HCT116 (cell line): Measurements from ENCODE around the gene OVCH2. TPM values are rescaled to one million over a fixed set of nuclear protein-coding genes. Genes with fewer than 3 reads are reported as not detected.

ENCODE experiments used
- ATAC-seq: fragments of 200-7000 bp; cut with Tn5 transposase; 2 replicates; pipeline ENCODE4 v1.9.1; 2020; ENCODE audit warnings: mild to moderate bottlenecking, moderate library complexity
- BruUV-seq: library from RNA; stranded (reverse); fragments of 400-500 nt; replicated peaks from 2 replicates; lab custom pipeline; 2021; lab: Mats Ljungman, UMichigan
- CTCF ChIA-PET: fragments of 300-600 bp; sonication (Branson Sonifier 250); formaldehyde crosslinking; loops from one replicate; lab custom pipeline; 2021; ENCODE audit warnings: antibody characterized with exemption; lab: Charles Lee
- POLR2A ChIA-PET: fragments of 300-600, 350-600 bp; sonication (Branson Sonifier 250); formaldehyde crosslinking; loops from one replicate; lab custom pipeline; 2021; ENCODE audit warnings: antibody characterized with exemption; lab: Charles Lee
- RAD21 ChIA-PET, 2 experiments: fragments of 300-600 bp; sonication (Branson Sonifier 250); formaldehyde crosslinking; loops; one replicate each; lab custom pipeline; 2023; ENCODE audit warnings: low total read pairs in 2 of 2; ENCODE audit not compliant: uncharacterized antibody in 2 of 2, unreplicated experiment in 2 of 2, low non-redundant PET in 1 of 2; lab: Charles Lee
- DNase-seq: peaks from one replicate; pipeline ENCODE4 v3.0.0-alpha.2; 2010; ENCODE audit warnings: low read depth, low spot score
- H2AFZ ChIP-seq: fragments of 200-600 bp; shearing (Covaris generic), sonication (generic); 2 replicates; pipeline ENCODE4 v1.6.1; 2017; ENCODE audit warnings: low read depth, mixed run types, mixed read lengths, antibody characterized with exemption, low read length; ENCODE audit not compliant: poor library complexity, severe bottlenecking
- H3K27ac ChIP-seq: 2 replicates; pipeline ENCODE4 v1.5.1; 2012; ENCODE audit warnings: low read depth, low read length
- H3K27me3 ChIP-seq: fragments of 200-600 bp; sonication (generic); 2 replicates; pipeline ENCODE4 v1.6.1; 2016; ENCODE audit warnings: mixed run types, low read length, mixed read lengths; ENCODE audit not compliant: insufficient read depth
- H3K36me3 ChIP-seq, 2 experiments: fragments of 200-500 bp in 1 of 2; fragments of 200-600 bp in 1 of 2; sonication (Bioruptor generic) in 1 of 2; sonication (generic) in 1 of 2; 2 replicates each; pipeline versions ENCODE4 v1.5.1 to v1.6.1; 2014 to 2016; ENCODE audit warnings: low read length in 2 of 2, inconsistent platforms in 1 of 2, mixed read lengths in 1 of 2, mixed run types in 1 of 2; ENCODE audit not compliant: insufficient read depth in 2 of 2, control insufficient read depth in 1 of 2
- H3K4me1 ChIP-seq, 2 experiments: fragments of 200-600 bp in 1 of 2; sonication (generic) in 1 of 2; 2 replicates each; pipeline versions ENCODE4 v1.5.1 to v1.6.1; 2012 to 2017; ENCODE audit warnings: low read length in 2 of 2, inconsistent platforms in 1 of 2, mild to moderate bottlenecking in 1 of 2, mixed read lengths in 1 of 2, mixed run types in 1 of 2, moderate library complexity in 1 of 2; ENCODE audit not compliant: insufficient read depth in 2 of 2, control insufficient read depth in 1 of 2
- H3K4me2 ChIP-seq: fragments of 200-600 bp; sonication (generic); 2 replicates; pipeline ENCODE4 v1.6.1; 2017; ENCODE audit warnings: mixed run types, low read length, mixed read lengths
- H3K4me3 ChIP-seq, 2 experiments: fragments of 200-600 bp in 1 of 2; sonication (generic) in 1 of 2; replicated peaks in 1 of 2; 2 replicates each; pipeline ENCODE4 v1.5.1; 2011 to 2016; ENCODE audit warnings: low read length in 2 of 2, control low read depth in 1 of 2, low read depth in 1 of 2, mild to moderate bottlenecking in 1 of 2, mixed read lengths in 1 of 2, mixed run types in 1 of 2
- H3K79me2 ChIP-seq: fragments of 200-600 bp; sonication (generic); 2 replicates; pipeline ENCODE4 v1.6.1; 2017; ENCODE audit warnings: mild to moderate bottlenecking, mixed run types, low read length, moderate library complexity, mixed read lengths; ENCODE audit not compliant: insufficient read depth
- H3K9ac ChIP-seq: fragments of 200-600 bp; sonication (generic); 2 replicates; pipeline ENCODE4 v1.6.1; 2016; ENCODE audit warnings: low read length, mixed read lengths
- H3K9me2 ChIP-seq: fragments of 200-600 bp; sonication (generic), shearing (Covaris generic); 2 replicates; pipeline ENCODE4 v1.6.1; 2017; ENCODE audit warnings: mixed run types, mild to moderate bottlenecking, moderate library complexity; ENCODE audit not compliant: insufficient read depth
- H3K9me3 ChIP-seq, 2 experiments: fragments of 200-500 bp in 1 of 2; fragments of 200-600 bp in 1 of 2; sonication (Bioruptor generic) in 1 of 2; sonication (generic) in 1 of 2; 2 replicates each; pipeline ENCODE4 v1.6.1; 2014 to 2017; ENCODE audit warnings: low read length in 2 of 2, mixed read lengths in 2 of 2, inconsistent platforms in 1 of 2, low read depth in 1 of 2, mild to moderate bottlenecking in 1 of 2, mixed run types in 1 of 2, moderate library complexity in 1 of 2; ENCODE audit not compliant: control insufficient read depth in 1 of 2, insufficient read depth in 1 of 2
- H4K20me1 ChIP-seq: fragments of 200-600 bp; sonication (generic), shearing (Covaris generic); 2 replicates; pipeline ENCODE4 v1.6.1; 2017; ENCODE audit warnings: mixed run types, mild to moderate bottlenecking, moderate library complexity; ENCODE audit not compliant: insufficient read depth
- CEBPB ChIP-seq: IDR thresholded peaks from 2 replicates; pipeline ENCODE4 v1.6.1; 2012; ENCODE audit warnings: low read depth
- EGR1 ChIP-seq: IDR thresholded peaks from 2 replicates; pipeline ENCODE4 v1.6.1; 2012; ENCODE audit warnings: low read depth
- EZH2 ChIP-seq: fragments of 200-600 bp; sonication (generic); IDR thresholded peaks from 2 replicates; pipeline ENCODE4 v1.6.1; 2017; ENCODE audit warnings: antibody characterized with exemption, mixed run types
- FOSL1 ChIP-seq: IDR thresholded peaks from 2 replicates; pipeline ENCODE4 v1.6.1; 2012; ENCODE audit warnings: low read depth
- JUND ChIP-seq: IDR thresholded peaks from 2 replicates; pipeline ENCODE4 v1.6.1; 2012
- POLR2A ChIP-seq: IDR thresholded peaks from 2 replicates; pipeline ENCODE4 v1.7.0; 2011; ENCODE audit warnings: borderline replicate concordance; ENCODE audit not compliant: insufficient read depth, insufficient read length; ENCODE audit errors: extremely low read depth
- RAD21 ChIP-seq: IDR thresholded peaks from 2 replicates; pipeline ENCODE4 v1.6.1; 2012; ENCODE audit warnings: low read depth, mild to moderate bottlenecking
- SRF ChIP-seq: IDR thresholded peaks from 2 replicates; pipeline ENCODE4 v1.6.1; 2012; ENCODE audit warnings: low read depth
- YY1 ChIP-seq: IDR thresholded peaks from 2 replicates; pipeline ENCODE4 v1.6.1; 2011; ENCODE audit warnings: low read length, low read depth, moderate library complexity, mild to moderate bottlenecking; ENCODE audit not compliant: insufficient replicate concordance; ENCODE audit errors: extremely low read depth
- intact Hi-C: fragments of 100-400 bp; cut with micrococcal nuclease; formaldehyde crosslinking; loops from 2 replicates; pipeline ENCODE4 v1.10.0; 2022
- total RNA-seq: library from RNA; stranded (reverse); gene quantifications from one replicate; pipeline ENCODE4 v1.2.1, GENCODE V29; 2021; ENCODE audit not compliant: unreplicated experiment
- TF ChIP-seq, protein P1 (sequence below): IDR thresholded peaks from 2 replicates; pipeline ENCODE4 v1.6.1; 2011; ENCODE audit warnings: mild to moderate bottlenecking, low read length, moderate library complexity; ENCODE audit not compliant: insufficient replicate concordance; ENCODE audit errors: extremely low read depth
- TF ChIP-seq, protein P2 (sequence below): IDR thresholded peaks from 2 replicates; pipeline ENCODE4 v1.6.1; 2012
- TF ChIP-seq, protein P3 (sequence below), 3 experiments: fragments of 200-600 bp in 1 of 3; sonication (generic) in 1 of 3; IDR thresholded peaks in 2 of 3; conservative IDR thresholded peaks in 1 of 3; 2 replicates each; pipeline ENCODE4 v1.5.1; 2012 to 2017; ENCODE audit warnings: low read depth in 2 of 3, low read length in 2 of 3, antibody characterized with exemption in 1 of 3, borderline replicate concordance in 1 of 3, control low read depth in 1 of 3, mild to moderate bottlenecking in 1 of 3, mixed read lengths in 1 of 3, mixed run types in 1 of 3, moderate library complexity in 1 of 3; ENCODE audit not compliant: insufficient read depth in 1 of 3

Gene OVCH2
- total RNA-seq, 1 experiment from 2014 or later = not detected

DNA sequence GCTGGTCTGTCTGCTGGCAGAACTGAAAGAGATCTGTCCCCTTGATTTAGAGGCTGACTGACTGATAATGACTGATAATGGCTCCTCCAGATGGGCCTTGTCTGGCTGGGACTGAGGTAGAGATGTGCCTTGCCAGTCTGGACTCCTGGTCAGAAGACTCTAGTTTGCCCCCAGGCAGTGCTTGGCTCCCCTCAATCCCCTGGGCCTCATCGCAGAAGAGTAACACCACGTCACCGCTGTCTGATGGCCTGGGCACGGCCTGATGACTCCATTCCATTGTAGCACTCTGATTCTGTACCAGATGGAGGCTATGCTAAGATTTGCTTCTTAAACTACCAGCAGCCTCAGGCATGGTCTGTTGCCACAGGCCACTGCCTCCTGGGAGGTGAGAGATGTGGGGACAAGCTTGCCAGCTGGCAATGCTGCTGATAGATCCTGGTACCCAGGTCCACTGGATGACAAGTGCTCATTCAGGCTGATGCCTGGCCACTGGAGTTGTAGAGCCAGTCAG lies 52.0 kb downstream of the OVCH2 start:
- CTCF ChIA-PET = interaction anchor here (0.8 kb wide), 1 partner anchor 83 kb away, joined by 6 read pairs; no protein-coding TSS in a partner anchor
- no peak for TF ChIP-seq FOSL1
- TF ChIP-seq EGR1 = no peak
- TF ChIP-seq CEBPB = no peak
- TF ChIP-seq, protein P1, sequence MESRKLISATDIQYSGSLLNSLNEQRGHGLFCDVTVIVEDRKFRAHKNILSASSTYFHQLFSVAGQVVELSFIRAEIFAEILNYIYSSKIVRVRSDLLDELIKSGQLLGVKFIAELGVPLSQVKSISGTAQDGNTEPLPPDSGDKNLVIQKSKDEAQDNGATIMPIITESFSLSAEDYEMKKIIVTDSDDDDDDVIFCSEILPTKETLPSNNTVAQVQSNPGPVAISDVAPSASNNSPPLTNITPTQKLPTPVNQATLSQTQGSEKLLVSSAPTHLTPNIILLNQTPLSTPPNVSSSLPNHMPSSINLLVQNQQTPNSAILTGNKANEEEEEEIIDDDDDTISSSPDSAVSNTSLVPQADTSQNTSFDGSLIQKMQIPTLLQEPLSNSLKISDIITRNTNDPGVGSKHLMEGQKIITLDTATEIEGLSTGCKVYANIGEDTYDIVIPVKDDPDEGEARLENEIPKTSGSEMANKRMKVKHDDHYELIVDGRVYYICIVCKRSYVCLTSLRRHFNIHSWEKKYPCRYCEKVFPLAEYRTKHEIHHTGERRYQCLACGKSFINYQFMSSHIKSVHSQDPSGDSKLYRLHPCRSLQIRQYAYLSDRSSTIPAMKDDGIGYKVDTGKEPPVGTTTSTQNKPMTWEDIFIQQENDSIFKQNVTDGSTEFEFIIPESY = no peak
- TF ChIP-seq, protein P2, sequence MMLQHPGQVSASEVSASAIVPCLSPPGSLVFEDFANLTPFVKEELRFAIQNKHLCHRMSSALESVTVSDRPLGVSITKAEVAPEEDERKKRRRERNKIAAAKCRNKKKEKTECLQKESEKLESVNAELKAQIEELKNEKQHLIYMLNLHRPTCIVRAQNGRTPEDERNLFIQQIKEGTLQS = no peak
- no peak for TF ChIP-seq YY1
- no peak for TF ChIP-seq POLR2A
- TF ChIP-seq SRF = no peak
- TF ChIP-seq EZH2 = no peak
- TF ChIP-seq RAD21 = no peak
- no peak for TF ChIP-seq JUND
- TF ChIP-seq, protein P3, sequence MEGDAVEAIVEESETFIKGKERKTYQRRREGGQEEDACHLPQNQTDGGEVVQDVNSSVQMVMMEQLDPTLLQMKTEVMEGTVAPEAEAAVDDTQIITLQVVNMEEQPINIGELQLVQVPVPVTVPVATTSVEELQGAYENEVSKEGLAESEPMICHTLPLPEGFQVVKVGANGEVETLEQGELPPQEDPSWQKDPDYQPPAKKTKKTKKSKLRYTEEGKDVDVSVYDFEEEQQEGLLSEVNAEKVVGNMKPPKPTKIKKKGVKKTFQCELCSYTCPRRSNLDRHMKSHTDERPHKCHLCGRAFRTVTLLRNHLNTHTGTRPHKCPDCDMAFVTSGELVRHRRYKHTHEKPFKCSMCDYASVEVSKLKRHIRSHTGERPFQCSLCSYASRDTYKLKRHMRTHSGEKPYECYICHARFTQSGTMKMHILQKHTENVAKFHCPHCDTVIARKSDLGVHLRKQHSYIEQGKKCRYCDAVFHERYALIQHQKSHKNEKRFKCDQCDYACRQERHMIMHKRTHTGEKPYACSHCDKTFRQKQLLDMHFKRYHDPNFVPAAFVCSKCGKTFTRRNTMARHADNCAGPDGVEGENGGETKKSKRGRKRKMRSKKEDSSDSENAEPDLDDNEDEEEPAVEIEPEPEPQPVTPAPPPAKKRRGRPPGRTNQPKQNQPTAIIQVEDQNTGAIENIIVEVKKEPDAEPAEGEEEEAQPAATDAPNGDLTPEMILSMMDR (IDR thresholded peaks at IDR 0.05 in 2 of 3, conservative IDR thresholded peaks at IDR 0.05 in 1 of 3; ENCODE audit: borderline replicate concordance in 1 of 3, insufficient read depth in 1 of 3, low read depth in 2 of 3, low read length in 2 of 3) = no peak

More for the DNA sequence above, 52.0 kb downstream of the OVCH2 start:
- no peaks in the 10 kb centered on the region for H3K27me3 ChIP-seq
- ChIA-PET POLR2A (no interaction called here), RAD21 (no interaction called here)
- H3K27ac ChIP-seq = no peak overlapping the region
- no peak overlapping the region for H3K4me3 ChIP-seq
- no peaks in the 10 kb centered on the region for H3K79me2 ChIP-seq
- intact Hi-C loops = no loop called here
- H2AFZ ChIP-seq = no peak overlapping the region
- ATAC-seq (no peak), DNase-seq (no peak)
- H3K4me1 ChIP-seq = no peaks in the 10 kb centered on the region
- H3K9ac ChIP-seq = no peak overlapping the region
- H3K9me2 ChIP-seq = no peaks in the 10 kb centered on the region
- H4K20me1 ChIP-seq = no peaks in the 10 kb centered on the region
- H3K9me3 ChIP-seq = no peaks in the 10 kb centered on the region
- H3K4me2 ChIP-seq = no peak overlapping the region
- no peaks in the 10 kb centered on the region for H3K36me3 ChIP-seq
- no TSS peak for BruUV-seq
